Globus pallidus (tissue), 1 donor: ENCODE data around the gene C1R.

Source experiments
- DNase-seq: peaks from one replicate; pipeline ENCODE4 v3.0.0-alpha.2; 2015; ENCODE audit warnings: low spot score

Gene C1R

GRCh38 chr12:7092229-7092985 lies at the start of gene C1R:
Gene C1R, minus strand, starts transcription at chr12:7092445. Its CDS starts 57 bp downstream, at chr12:7092388.
- peak; percentile 40 for DNase-seq

DNA sequence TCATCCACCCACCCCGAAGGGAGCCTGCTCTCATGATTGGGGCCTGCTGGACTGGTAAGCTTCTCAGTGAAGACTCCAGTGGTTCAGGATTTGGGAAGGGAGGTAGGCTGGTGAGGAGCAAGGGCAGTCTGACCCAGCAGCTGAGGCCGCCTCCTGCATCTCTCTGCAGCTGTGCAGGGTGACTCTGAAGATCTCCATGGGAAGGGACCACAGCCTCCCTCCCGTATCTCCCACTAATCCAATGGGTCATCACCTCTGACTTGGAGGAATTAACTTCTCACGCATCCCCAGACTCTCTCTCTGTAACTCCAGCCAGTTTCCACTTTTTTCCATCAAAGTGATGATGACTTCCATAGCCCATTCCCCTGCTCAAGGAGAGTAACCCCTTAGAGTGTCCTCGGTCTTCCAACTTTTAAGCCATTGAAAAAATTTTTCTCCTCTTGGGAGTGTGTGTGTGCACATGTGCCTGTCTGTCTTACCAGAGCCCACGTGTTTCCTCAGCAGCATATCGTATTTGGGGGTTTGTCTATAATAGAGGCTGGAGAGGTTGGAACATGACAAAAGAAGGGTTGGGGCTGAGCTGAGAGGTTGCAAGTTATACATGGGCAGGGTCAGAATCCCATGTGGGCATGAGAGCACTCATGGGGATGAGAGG lies 49.2 kb upstream of the C1R start:
- no peak for DNase-seq

- no peak for DNase-seq
Measured at GRCh38 chr12:7139200-7139599, 47.0 kb upstream of the C1R start.

DNA sequence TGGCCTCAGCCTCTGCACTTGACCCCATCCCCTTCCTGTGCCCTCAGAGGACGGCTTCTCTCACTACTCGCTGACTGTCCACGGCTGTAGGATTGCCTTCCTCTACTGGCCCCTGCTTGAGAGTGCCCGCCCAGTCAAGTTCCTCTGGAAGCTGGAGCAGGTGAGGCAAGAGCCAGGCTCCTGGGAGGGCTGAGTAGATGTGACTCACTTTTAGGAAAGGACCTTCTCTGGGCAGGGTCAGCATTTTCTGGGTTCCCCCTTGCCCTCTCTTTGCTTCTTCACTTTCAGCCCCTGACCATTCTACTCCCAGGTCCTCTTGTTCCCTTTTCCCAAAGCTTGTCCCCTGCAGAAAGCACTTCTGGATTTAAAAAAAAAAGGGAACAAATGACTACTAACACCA lies 45.7 kb upstream of the C1R start:
- no peak for DNase-seq

DNA sequence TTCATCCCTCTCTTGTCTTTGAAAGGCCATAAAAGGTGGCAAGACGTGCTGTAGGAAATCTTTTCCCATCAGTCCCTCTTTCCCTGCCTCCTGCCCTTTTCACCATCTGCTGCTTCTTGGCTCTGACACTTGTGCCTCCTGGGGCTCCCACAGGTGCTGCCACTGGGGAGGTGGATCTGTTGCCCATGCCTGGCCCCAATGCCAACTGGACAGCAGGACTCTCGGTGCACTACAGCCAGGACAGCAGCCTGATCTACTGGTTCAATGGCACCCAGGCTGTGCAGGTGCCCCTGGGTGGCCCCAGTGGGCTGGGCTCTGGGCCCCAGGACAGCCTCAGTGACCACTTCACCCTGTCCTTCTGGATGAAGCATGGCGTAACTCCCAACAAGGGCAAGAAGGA lies 44.4 kb upstream of the C1R start:
- no peak for DNase-seq

- DNase-seq: no peak
Measured at GRCh38 chr12:7136071-7136470, 43.8 kb upstream of the C1R start.

DNA sequence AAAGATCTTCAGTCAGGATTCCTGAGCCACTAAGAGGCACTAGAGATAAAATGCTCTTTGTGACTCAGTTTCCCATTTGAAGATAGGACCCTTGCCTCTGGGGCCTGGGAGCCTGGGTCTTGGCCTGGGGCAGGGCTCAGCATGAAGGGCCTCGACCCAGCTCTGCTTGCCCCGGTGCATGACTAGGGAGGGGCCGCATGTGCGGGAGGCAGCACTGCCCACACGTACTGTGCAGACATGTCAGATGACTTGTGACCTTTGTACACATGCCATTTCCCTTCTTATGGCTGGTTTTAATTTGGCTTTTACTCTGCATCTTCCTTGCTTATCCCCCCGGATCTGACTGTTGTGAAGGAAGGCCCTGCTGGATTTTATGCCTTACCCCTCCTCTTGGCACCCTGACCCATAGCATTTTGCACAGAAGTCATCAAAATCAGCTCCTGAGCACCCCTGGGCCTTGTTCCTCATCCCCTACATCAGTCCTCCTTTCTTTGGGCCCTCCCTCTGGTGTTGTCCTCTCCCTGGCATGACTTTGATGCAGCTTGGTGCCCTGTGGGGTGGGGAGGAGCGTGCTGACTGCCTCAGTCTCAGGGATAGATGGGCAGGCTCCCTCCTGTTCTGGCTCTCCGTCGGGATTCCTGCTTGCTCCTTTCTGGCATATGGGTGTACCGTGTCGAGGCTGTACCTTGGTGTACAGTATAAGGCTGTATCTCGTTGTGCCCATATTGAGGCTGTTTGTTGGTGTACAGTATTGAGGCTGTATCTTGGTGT lies 42.3 kb upstream of the C1R start:
- DNase-seq: no peak

- no peak for DNase-seq
Measured at GRCh38 chr12:7131502-7131866, 39.2 kb upstream of the C1R start.

GRCh38 chr12:7130701-7131501 lies 38.7 kb upstream of the C1R start:
- DNase-seq: peak; percentile 40

DNA sequence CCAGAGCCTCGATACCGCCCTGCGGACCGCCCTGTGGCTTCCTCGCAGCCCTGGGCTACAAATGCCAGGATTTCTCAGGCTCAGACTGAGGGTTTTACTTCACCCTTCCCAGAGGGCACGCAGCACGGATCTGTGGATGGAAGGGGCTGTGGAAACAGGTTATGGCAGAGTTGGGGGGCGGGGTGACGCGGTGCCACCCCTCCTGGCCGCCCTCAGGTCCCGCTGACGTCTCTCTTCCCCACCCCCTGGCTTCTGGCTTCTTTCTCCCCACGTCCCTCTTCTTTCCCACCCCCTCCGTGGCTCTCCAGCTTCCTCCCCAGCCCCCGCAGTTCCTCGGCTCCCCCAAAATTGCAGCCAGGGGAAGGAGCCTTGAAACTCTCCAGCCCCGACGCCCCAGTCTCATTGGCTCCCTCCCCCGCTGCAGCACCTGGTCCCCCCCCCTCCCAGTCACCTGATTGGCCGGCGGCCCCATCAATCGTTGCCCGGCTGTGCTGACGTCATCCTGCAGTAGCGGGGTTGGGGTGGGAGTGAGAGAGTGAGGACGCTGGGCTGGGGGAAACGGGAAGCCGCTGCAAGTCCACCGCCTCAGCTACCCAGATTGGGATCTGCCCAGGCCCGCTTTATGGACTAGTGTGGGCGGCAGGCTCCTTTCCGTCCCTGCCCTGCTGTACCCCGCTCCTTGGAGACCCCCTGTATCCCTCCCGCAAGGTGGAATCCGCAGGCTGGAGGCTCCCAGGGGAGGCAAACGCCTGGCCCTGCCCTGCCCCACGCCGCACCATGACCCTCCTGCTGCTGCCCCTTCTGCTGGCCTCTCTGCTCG lies 37.8 kb upstream of the C1R start, which contains the start of gene CLSTN3:
TSS of gene CLSTN3 (plus strand) at position 500 of the 820 bp plus-strand sequence. CDS start at position 778, 278 bp downstream.
- peak; percentile 70 for DNase-seq

GRCh38 chr12:7129287-7129871 lies 37.1 kb upstream of the C1R start:
- DNase-seq: no peak

DNA sequence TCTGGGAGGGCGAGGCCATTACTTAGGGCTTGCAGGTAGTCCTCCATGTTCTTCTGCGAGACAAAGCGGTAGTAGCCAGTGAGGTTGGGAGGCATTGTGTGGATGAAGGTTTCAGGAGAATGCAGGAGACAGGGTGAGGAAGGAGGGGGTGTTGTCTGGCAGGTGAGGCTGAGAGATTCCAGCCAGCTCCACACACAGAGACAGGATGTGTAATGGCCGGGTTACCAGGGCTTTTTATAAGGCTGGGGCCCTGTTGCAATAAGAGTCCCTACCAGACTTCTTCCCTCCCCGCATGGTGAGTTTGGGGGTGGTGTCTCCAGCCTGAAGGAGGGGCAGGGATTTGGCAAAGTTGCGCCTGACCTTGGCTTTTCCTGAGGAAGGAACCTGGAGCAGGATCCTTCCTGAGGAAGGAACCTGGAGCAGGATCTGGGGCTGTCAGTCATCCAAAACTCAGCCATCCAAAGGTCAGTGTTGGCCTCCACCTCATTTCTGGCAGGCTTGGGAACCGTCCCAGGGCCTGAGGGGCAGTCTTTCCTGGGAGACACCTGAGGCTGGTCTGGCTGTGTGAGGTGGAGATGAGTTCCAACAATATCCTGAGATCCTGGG lies 36.5 kb upstream of the C1R start, which contains the start of gene RBP5:
TSS of gene RBP5 (minus strand) at position 209 of the 606 bp plus-strand sequence. CDS start at position 95, 114 bp downstream.
- no peak for DNase-seq

GRCh38 chr12:7127916-7128626 lies 35.8 kb upstream of the C1R start:
- no peak for DNase-seq

- DNase-seq: no peak
Measured at GRCh38 chr12:7125632-7126227, 33.5 kb upstream of the C1R start.

GRCh38 chr12:7123806-7124522 lies 31.7 kb upstream of the C1R start:
- no peak for DNase-seq

DNA sequence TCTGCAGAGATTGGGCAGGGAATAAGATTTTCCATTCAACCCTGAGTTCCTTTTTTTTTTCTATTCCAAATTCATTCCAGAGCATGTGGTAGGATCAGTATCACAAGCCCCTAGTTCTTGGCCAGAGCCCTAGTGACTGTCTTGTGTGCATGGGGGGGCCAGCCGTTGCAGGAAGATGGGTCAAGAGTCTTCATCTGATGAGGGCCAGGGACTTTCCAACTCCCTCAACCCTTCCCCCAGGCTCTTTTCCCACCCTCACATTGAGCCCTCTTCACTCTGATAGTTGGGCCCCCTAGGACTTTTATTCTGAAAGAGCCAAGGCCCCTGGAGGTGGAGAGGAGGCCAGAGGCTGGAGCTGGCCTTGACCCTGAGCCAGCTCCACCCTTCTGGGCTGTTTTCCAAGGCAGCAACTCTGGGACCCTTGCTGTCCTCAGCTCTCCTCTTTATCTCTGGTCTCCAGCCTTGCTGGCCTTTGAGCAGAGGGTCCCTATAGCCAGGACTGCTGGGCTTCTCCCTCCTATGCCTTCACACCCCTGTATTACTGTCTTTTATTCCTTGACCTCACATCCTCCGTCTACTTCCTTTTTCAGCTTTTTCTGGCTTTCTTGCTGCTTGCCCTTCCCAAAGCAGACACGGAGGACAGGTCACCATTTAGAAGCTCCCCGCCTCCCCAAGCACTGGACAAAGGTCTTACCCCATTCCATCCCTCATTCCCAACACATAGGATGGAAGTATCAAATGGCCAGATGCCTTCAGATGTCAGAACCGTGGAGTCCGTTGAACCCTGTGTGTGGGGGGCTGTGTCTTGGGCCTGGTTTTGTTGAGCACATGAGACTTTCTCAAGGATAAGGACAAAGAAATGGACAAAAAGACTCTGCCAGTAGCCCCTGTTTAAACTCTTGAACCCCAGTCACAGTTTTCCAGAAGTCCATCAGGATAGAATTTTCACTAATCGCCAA lies 30.8 kb upstream of the C1R start:
- DNase-seq: no peak

GRCh38 chr12:7121324-7121723 lies 29.1 kb upstream of the C1R start:
- no peak for DNase-seq
